HepG2 (cell line): ENCODE data around the gene CAVIN1. TPM values are rescaled to one million over a fixed set of nuclear protein-coding genes. Genes with fewer than 3 reads are reported as not detected.

Experiments used
- CBFB ChIP-seq: sonication (generic); formaldehyde crosslinking; IDR thresholded peaks from 2 replicates; pipeline ENCODE4 v1.4.0; 2020; ENCODE audit warnings: missing genetic modification reagents
- IRF1 ChIP-seq: sonication (generic); formaldehyde crosslinking; IDR thresholded peaks from 2 replicates; pipeline ENCODE4 v1.4.0; 2020; ENCODE audit warnings: low read depth, mild to moderate bottlenecking, missing genetic modification reagents
- TEAD2 ChIP-seq: sonication (generic); formaldehyde crosslinking; IDR thresholded peaks from 2 replicates; pipeline ENCODE4 v1.9.0; 2021; ENCODE audit warnings: missing genetic modification reagents
- ZBTB40 ChIP-seq, 2 experiments: fragments of 450-650 bp in 1 of 2; sonication (generic) in 1 of 2; formaldehyde crosslinking in 1 of 2; IDR thresholded peaks; 2 replicates each; pipeline versions ENCODE4 v1.6.1 to v1.8.0; 2016 to 2022; ENCODE audit warnings: antibody characterized with exemption in 1 of 2, mild to moderate bottlenecking in 1 of 2, missing genetic modification reagents in 1 of 2
- ZFP37 ChIP-seq: sonication (generic); formaldehyde crosslinking; IDR thresholded peaks from 2 replicates; pipeline ENCODE4 v1.4.0; 2020; ENCODE audit warnings: missing genetic modification reagents, borderline replicate concordance
- ZFP90 ChIP-seq: sonication (generic); formaldehyde crosslinking; IDR thresholded peaks from 2 replicates; pipeline ENCODE4 v1.8.0; 2022; ENCODE audit warnings: missing genetic modification reagents, mild to moderate bottlenecking, inconsistent platforms, borderline replicate concordance
- ZMYM4 ChIP-seq: sonication (generic); formaldehyde crosslinking; IDR thresholded peaks from 2 replicates; pipeline ENCODE4 v1.8.1; 2023; ENCODE audit warnings: mild to moderate bottlenecking, missing genetic modification reagents
- ZNF121 ChIP-seq: sonication (generic); formaldehyde crosslinking; IDR thresholded peaks from 2 replicates; pipeline ENCODE4 v1.5.0; 2020; ENCODE audit warnings: mild to moderate bottlenecking, missing genetic modification reagents
- ZNF292 ChIP-seq: sonication (generic); formaldehyde crosslinking; IDR thresholded peaks from 2 replicates; pipeline ENCODE4 v1.8.1; 2022; ENCODE audit warnings: mild to moderate bottlenecking, low read depth, missing genetic modification reagents, borderline replicate concordance
- ZNF343 ChIP-seq: sonication (generic); formaldehyde crosslinking; IDR thresholded peaks from 2 replicates; pipeline ENCODE4 v1.4.0; 2020; ENCODE audit warnings: mild to moderate bottlenecking, missing genetic modification reagents
- ZNF496 ChIP-seq: sonication (generic); formaldehyde crosslinking; IDR thresholded peaks from 2 replicates; pipeline ENCODE4 v1.8.1; 2023; ENCODE audit warnings: mild to moderate bottlenecking, moderate library complexity, missing genetic modification reagents; ENCODE audit not compliant: insufficient replicate concordance
- ZNF598 ChIP-seq: sonication (generic); formaldehyde crosslinking; IDR thresholded peaks from 2 replicates; pipeline ENCODE4 v1.5.1; 2020; ENCODE audit warnings: mild to moderate bottlenecking, missing genetic modification reagents, borderline replicate concordance
- ZNF878 ChIP-seq: sonication (generic); formaldehyde crosslinking; IDR thresholded peaks from 2 replicates; pipeline ENCODE4 v1.8.1; 2023; ENCODE audit warnings: mild to moderate bottlenecking, missing genetic modification reagents, moderate library complexity
- polyA plus RNA-seq, 8 experiments: library from polyadenylated mRNA; depleted of rRNA in 3 of 8; stranded (reverse) in 7 of 8; unstranded in 1 of 8; fragments of >200 nt; fragmentation: Illumina TruSeq in 4 of 8; extraction: Trizol in 4 of 8; gene quantifications; 2 replicates each; pipeline versions ENCODE4 v1.2.1 to v1.2.3, GENCODE V29; 2011 to 2016; ENCODE audit warnings: low read depth in 4 of 8, missing spikeins in 1 of 8, mixed read lengths in 1 of 8; ENCODE audit not compliant: insufficient read depth in 1 of 8
- total RNA-seq, 5 experiments: library from RNA; depleted of rRNA; stranded (reverse); fragments of >200 nt; fragmentation: Illumina TruSeq; extraction: Trizol; gene quantifications; 2 replicates each; pipeline ENCODE4 v1.2.3, GENCODE V29; 2016; ENCODE audit warnings: low read depth in 1 of 5
- TF ChIP-seq, protein P1 (sequence below), 2 experiments: IDR thresholded peaks; 2 replicates each; pipeline ENCODE4 v1.6.1; 2011 to 2012; ENCODE audit warnings: low read length in 2 of 2, borderline replicate concordance in 1 of 2, low read depth in 1 of 2, mild to moderate bottlenecking in 1 of 2, moderate library complexity in 1 of 2

Gene CAVIN1
- total and polyA plus RNA-seq, 2 of the 13 experiments (the other 11 are each of a cell fraction or from before 2014, with no cell fraction given) = 15.9 to 25.5 TPM

GRCh38 chr17:42388381-42389134 lies 34.5 kb downstream of the CAVIN1 start, which contains the start of gene STAT3 (continued):
- TF ChIP-seq ZBTB40 (IDR thresholded peaks at IDR 0.05) (no peak), ZBTB40 (CRISPR knock-in tag; IDR thresholded peaks at IDR 0.05) (peak; percentile 92; the same call in 1 of the 2 replicates), ZFP37 (CRISPR knock-in tag) (peak; percentile 99), ZFP90 (peak; percentile 98), ZNF598 (peak; percentile 68; the same call in 1 of the 2 replicates), ZNF292 (CRISPR knock-in tag) (peak; percentile 89; the same call in 1 of the 2 replicates), ZNF496 (CRISPR knock-in tag) (no peak), CBFB (CRISPR knock-in tag) (peak; percentile 97), ZNF343 (CRISPR knock-in tag) (peak; percentile 92; the same call in 1 of the 2 replicates), IRF1 (peak; percentile 74; the same call in 1 of the 2 replicates), ZNF878 (CRISPR knock-in tag) (peak; percentile 99), TEAD2 (CRISPR knock-in tag) (0 out of 2 replicates have a peak, but pooled peaks have one; percentile 42), ZNF121 (peak; percentile 66), ZMYM4 (CRISPR knock-in tag) (peak; percentile 100)
- TF ChIP-seq, protein P1, sequence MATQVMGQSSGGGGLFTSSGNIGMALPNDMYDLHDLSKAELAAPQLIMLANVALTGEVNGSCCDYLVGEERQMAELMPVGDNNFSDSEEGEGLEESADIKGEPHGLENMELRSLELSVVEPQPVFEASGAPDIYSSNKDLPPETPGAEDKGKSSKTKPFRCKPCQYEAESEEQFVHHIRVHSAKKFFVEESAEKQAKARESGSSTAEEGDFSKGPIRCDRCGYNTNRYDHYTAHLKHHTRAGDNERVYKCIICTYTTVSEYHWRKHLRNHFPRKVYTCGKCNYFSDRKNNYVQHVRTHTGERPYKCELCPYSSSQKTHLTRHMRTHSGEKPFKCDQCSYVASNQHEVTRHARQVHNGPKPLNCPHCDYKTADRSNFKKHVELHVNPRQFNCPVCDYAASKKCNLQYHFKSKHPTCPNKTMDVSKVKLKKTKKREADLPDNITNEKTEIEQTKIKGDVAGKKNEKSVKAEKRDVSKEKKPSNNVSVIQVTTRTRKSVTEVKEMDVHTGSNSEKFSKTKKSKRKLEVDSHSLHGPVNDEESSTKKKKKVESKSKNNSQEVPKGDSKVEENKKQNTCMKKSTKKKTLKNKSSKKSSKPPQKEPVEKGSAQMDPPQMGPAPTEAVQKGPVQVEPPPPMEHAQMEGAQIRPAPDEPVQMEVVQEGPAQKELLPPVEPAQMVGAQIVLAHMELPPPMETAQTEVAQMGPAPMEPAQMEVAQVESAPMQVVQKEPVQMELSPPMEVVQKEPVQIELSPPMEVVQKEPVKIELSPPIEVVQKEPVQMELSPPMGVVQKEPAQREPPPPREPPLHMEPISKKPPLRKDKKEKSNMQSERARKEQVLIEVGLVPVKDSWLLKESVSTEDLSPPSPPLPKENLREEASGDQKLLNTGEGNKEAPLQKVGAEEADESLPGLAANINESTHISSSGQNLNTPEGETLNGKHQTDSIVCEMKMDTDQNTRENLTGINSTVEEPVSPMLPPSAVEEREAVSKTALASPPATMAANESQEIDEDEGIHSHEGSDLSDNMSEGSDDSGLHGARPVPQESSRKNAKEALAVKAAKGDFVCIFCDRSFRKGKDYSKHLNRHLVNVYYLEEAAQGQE (IDR thresholded peaks at IDR 0.05; ENCODE audit: borderline replicate concordance in 1 of 2, low read depth in 1 of 2, low read length in 2 of 2) = peak in 1 of 2 experiments; percentile 64; a peak in 1 of 4 replicates
